MCF 10A (cell line): ENCODE data around the gene XYLB. TPM values are rescaled to one million over a fixed set of nuclear protein-coding genes. Genes with fewer than 3 reads are reported as not detected.

Experiments used
- BruUV-seq: library from RNA; stranded (reverse); fragments of 400-500 nt; replicated peaks from 2 replicates; lab custom pipeline; 2021; lab: Mats Ljungman, UMichigan
- CTCF ChIA-PET: fragments of 300-600 bp; sonication (Branson Sonifier 250); formaldehyde crosslinking; extraction: SDS; loops from one replicate; lab custom pipeline; 2021; ENCODE audit warnings: antibody characterized with exemption, inconsistent platforms; lab: Yijun Ruan, JAX
- POLR2A ChIA-PET: fragments of 300-600, 350-650 bp; sonication (Branson Sonifier 250); formaldehyde crosslinking; extraction: SDS; loops from one replicate; lab custom pipeline; 2020; ENCODE audit warnings: antibody characterized with exemption, inconsistent platforms; lab: Yijun Ruan, JAX
- DNase-seq: peaks from one replicate; pipeline ENCODE4 v3.0.0-alpha.2; 2018; ENCODE audit not compliant: unreplicated experiment
- H3K27ac Mint-ChIP-seq: one replicate; pipeline ENCODE4 v1.8.0; 2022; ENCODE audit warnings: mild to moderate bottlenecking, low read depth, mixed read lengths; ENCODE audit not compliant: unreplicated experiment
- H3K27me3 Mint-ChIP-seq: one replicate; pipeline ENCODE4 v1.8.0; 2022; ENCODE audit warnings: mixed read lengths; ENCODE audit not compliant: insufficient read depth, unreplicated experiment
- H3K36me3 Mint-ChIP-seq: one replicate; pipeline ENCODE4 v1.8.0; 2022; ENCODE audit warnings: mild to moderate bottlenecking, moderate library complexity, mixed read lengths; ENCODE audit not compliant: insufficient read depth, unreplicated experiment
- H3K4me1 Mint-ChIP-seq: one replicate; pipeline ENCODE4 v1.8.0; 2022; ENCODE audit warnings: mixed read lengths; ENCODE audit not compliant: insufficient read depth, unreplicated experiment
- H3K4me3 Mint-ChIP-seq: one replicate; pipeline ENCODE4 v1.8.0; 2022; ENCODE audit warnings: mild to moderate bottlenecking, moderate library complexity, mixed read lengths; ENCODE audit not compliant: unreplicated experiment
- H3K9me3 Mint-ChIP-seq: one replicate; pipeline ENCODE4 v1.8.0; 2022; ENCODE audit warnings: mixed read lengths; ENCODE audit not compliant: unreplicated experiment
- intact Hi-C: fragments of 100-400 bp; cut with micrococcal nuclease; formaldehyde crosslinking; loops from 2 replicates; pipeline ENCODE4 v1.14.1; 2022
- total RNA-seq: library from RNA; stranded (reverse); gene quantifications from 2 replicates; pipeline ENCODE4 v1.2.3, GENCODE V29; 2022
- TF ChIP-seq, protein P1 (sequence below): fragments of 200-600 bp; IDR thresholded peaks from one replicate; pipeline ENCODE4 v1.8.0; 2022; ENCODE audit warnings: antibody characterized with exemption, mild to moderate bottlenecking; ENCODE audit not compliant: unreplicated experiment

The XYLB gene
- total RNA-seq, 1 experiment from 2014 or later = 6.6 TPM

GRCh38 chr3:38458796-38459498 lies 112.4 kb downstream of the XYLB start:
- TF ChIP-seq, protein P1, sequence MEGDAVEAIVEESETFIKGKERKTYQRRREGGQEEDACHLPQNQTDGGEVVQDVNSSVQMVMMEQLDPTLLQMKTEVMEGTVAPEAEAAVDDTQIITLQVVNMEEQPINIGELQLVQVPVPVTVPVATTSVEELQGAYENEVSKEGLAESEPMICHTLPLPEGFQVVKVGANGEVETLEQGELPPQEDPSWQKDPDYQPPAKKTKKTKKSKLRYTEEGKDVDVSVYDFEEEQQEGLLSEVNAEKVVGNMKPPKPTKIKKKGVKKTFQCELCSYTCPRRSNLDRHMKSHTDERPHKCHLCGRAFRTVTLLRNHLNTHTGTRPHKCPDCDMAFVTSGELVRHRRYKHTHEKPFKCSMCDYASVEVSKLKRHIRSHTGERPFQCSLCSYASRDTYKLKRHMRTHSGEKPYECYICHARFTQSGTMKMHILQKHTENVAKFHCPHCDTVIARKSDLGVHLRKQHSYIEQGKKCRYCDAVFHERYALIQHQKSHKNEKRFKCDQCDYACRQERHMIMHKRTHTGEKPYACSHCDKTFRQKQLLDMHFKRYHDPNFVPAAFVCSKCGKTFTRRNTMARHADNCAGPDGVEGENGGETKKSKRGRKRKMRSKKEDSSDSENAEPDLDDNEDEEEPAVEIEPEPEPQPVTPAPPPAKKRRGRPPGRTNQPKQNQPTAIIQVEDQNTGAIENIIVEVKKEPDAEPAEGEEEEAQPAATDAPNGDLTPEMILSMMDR = no peak
- ChIA-PET POLR2A (interaction anchor here (1.0 kb wide), 1 partner anchor 212 kb away, joined by 3 read pairs; no protein-coding TSS in a partner anchor), CTCF (interaction anchor here (0.9 kb wide), 1 partner anchor 17 kb away, joined by 3 read pairs; no protein-coding TSS in a partner anchor)
- Mint-ChIP-seq H3K4me1 (peaks cover 14% of the 10 kb centered on the region), H3K4me3 (no peak overlapping the region), H3K9me3 (no peaks in the 10 kb centered on the region), H3K27me3 (no peaks in the 10 kb centered on the region), H3K27ac (peak overlapping the region; percentile 19), H3K36me3 (no peaks in the 10 kb centered on the region)
- no TSS peak for BruUV-seq
- peak; percentile 85 for DNase-seq
- intact Hi-C loops = no loop called here

DNA sequence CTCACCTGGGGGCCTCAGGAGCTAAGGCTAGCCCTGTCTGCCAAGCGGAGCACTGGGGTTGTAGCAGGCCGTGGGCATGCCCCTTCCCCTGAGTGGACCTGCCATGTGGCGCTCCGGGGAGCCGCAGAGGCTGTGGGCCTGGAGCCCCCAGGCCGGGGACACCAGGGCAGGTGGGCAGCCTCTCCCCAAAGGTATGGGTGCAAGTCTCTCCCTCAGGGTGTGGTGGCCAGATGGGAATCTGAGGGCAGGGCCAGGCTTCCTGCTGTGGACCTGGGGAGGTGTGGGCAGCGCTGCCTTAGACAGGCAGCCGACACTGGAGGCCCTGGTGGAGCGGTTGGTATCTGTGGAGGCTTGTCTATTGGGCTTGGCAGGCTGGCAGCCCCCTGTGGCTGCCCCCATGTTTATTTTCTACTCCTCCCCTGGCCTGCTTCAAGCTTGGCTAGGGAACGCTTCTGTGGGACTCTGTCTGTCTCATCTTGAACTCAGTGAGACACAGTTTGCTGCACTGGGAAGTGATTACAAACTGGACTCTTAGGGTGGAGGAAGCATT lies 113.0 kb downstream of the XYLB start:
- H3K4me1 Mint-ChIP-seq = peaks cover 14% of the 10 kb centered on the region
- ChIA-PET POLR2A (no interaction called here), CTCF (no interaction called here)
- no peak overlapping the region for H3K4me3 Mint-ChIP-seq
- no peaks in the 10 kb centered on the region for H3K36me3 Mint-ChIP-seq
- no peaks in the 10 kb centered on the region for H3K9me3 Mint-ChIP-seq
- peak overlapping the region; percentile 19 for H3K27ac Mint-ChIP-seq
- no peak for DNase-seq
- intact Hi-C loops = no loop called here
- no peaks in the 10 kb centered on the region for H3K27me3 Mint-ChIP-seq
- BruUV-seq = no TSS peak
- TF ChIP-seq, protein P1 = no peak

- no TSS peak for BruUV-seq
- H3K27ac Mint-ChIP-seq = no peak overlapping the region
- ChIA-PET CTCF (interaction anchor here (0.6 kb wide), 2 partner anchors 200 to 211 kb away, joined by 3 read pairs; no protein-coding TSS in a partner anchor), POLR2A (interaction anchor here (1.2 kb wide), 1 partner anchor 56 kb away, joined by 3 read pairs; no protein-coding TSS in a partner anchor)
- peaks cover 14% of the 10 kb centered on the region for H3K4me1 Mint-ChIP-seq
- no peak overlapping the region for H3K4me3 Mint-ChIP-seq
- H3K27me3 Mint-ChIP-seq = no peaks in the 10 kb centered on the region
- peaks cover 5% of the 10 kb centered on the region for H3K9me3 Mint-ChIP-seq
- intact Hi-C loops = no loop called here
- H3K36me3 Mint-ChIP-seq = no peaks in the 10 kb centered on the region
- no peak for DNase-seq
- TF ChIP-seq, protein P1 = no peak
These were observed 114.0 kb downstream of the XYLB start for GRCh38 chr3:38460377-38461270.

Other genes starting within 250 kb of the XYLB start
- 36.6 and 46.7 TPM in 2 replicates for gene ACAA1, start 209.7 kb upstream of the XYLB start, total RNA-seq
- 19.7 and 21.2 TPM in 2 replicates for gene MYD88, start 208.1 kb upstream of the XYLB start, total RNA-seq
- 71.7 and 75.5 TPM in 2 replicates for gene OXSR1, start 181.2 kb upstream of the XYLB start, total RNA-seq
- gene SLC22A13, start 81.0 kb upstream of the XYLB start, total RNA-seq = 1.7 and 1.9 TPM in 2 replicates
- 0.44 and 0.64 TPM in 2 replicates for gene SLC22A14, start 64.5 kb upstream of the XYLB start, total RNA-seq
- gene ACVR2B, start 107.1 kb downstream of the XYLB start, total RNA-seq = 3.6 and 3.8 TPM in 2 replicates
- gene EXOG, start 149.6 kb downstream of the XYLB start, total RNA-seq = 17.5 and 21.9 TPM in 2 replicates